H1 (cell line): Measurements from ENCODE around the gene COBLL1. TPM values are rescaled to one million over a fixed set of nuclear protein-coding genes. Genes with fewer than 3 reads are reported as not detected.

Source experiments
- CTCF ChIA-PET: fragments of 300-600 bp; sonication (Branson Sonifier 250); formaldehyde crosslinking; loops from one replicate; lab custom pipeline; 2021; ENCODE audit not compliant: partially characterized antibody; lab: Charles Lee
- POLR2A ChIA-PET: fragments of 300-600 bp; sonication (Branson Sonifier 250); formaldehyde crosslinking; loops from one replicate; lab custom pipeline; 2021; ENCODE audit warnings: inconsistent platforms; ENCODE audit not compliant: partially characterized antibody; lab: Charles Lee
- DNase-seq, 2 experiments: peaks; one replicate each; pipeline versions ENCODE4 v3.0.0 to v3.0.0-alpha.2; 2010 to 2022; ENCODE audit warnings: low spot score in 2 of 2, low read depth in 1 of 2, mixed read lengths in 1 of 2
- FAIRE-seq: peaks from 2 replicates; lab custom pipeline; 2011; peaks lifted over from hg19 to GRCh38; lab: Jason Lieb, UNC
- H2AFZ ChIP-seq: 2 replicates; pipeline ENCODE4 v1.8.1; 2012; ENCODE audit warnings: low read length, inconsistent platforms
- H2AK5ac ChIP-seq: 2 replicates; pipeline ENCODE4 v1.6.1; 2013; ENCODE audit warnings: low read depth, low read length
- H2BK120ac ChIP-seq: replicated peaks from 2 replicates; pipeline ENCODE3; 2013; ENCODE audit warnings: low read depth, low read length, inconsistent platforms
- H2BK12ac ChIP-seq: 2 replicates; pipeline ENCODE4 v1.6.1; 2013; ENCODE audit warnings: low read depth, low read length
- H2BK15ac ChIP-seq: 2 replicates; pipeline ENCODE4 v1.6.1; 2013; ENCODE audit warnings: low read length
- H2BK20ac ChIP-seq: 2 replicates; pipeline ENCODE4 v1.6.1; 2013; ENCODE audit warnings: low read length
- H2BK5ac ChIP-seq: 2 replicates; pipeline ENCODE4 v1.6.1; 2013; ENCODE audit warnings: low read depth, low read length
- H3K14ac ChIP-seq: 2 replicates; pipeline ENCODE4 v1.6.1; 2013; ENCODE audit warnings: inconsistent platforms; ENCODE audit not compliant: insufficient read length
- H3K18ac ChIP-seq: 2 replicates; pipeline ENCODE4 v1.6.1; 2013; ENCODE audit warnings: low read length; ENCODE audit errors: extremely low read depth
- H3K23ac ChIP-seq: 2 replicates; pipeline ENCODE4 v1.6.1; 2013; ENCODE audit warnings: inconsistent platforms; ENCODE audit not compliant: insufficient read length
- H3K23me2 ChIP-seq: 2 replicates; pipeline ENCODE4 v1.6.1; 2013; ENCODE audit warnings: low read depth, low read length
- H3K27ac ChIP-seq: 2 replicates; pipeline ENCODE4 v1.6.1; 2011; ENCODE audit warnings: low read depth, low read length, inconsistent platforms
- H3K27me3 ChIP-seq, 4 experiments: replicated peaks in 1 of 4; 1 replicate in 1 of 4; 2 replicates in 3 of 4; pipeline versions ENCODE4 v1.6.1 to v1.8.1; 2011 to 2013; ENCODE audit warnings: low read length in 3 of 4, mild to moderate bottlenecking in 3 of 4, inconsistent platforms in 2 of 4, mixed read lengths in 2 of 4, moderate library complexity in 1 of 4; ENCODE audit not compliant: control insufficient read depth in 3 of 4, insufficient read depth in 3 of 4; ENCODE audit errors: extremely low read depth in 1 of 4
- H3K36me3 ChIP-seq, 4 experiments: 2 replicates each; pipeline versions ENCODE4 v1.6.1 to v1.8.1; 2011 to 2013; ENCODE audit warnings: mild to moderate bottlenecking in 4 of 4, low read length in 3 of 4, moderate library complexity in 2 of 4, control low read depth in 1 of 4, inconsistent platforms in 1 of 4; ENCODE audit not compliant: insufficient read depth in 4 of 4, control insufficient read depth in 2 of 4
- H3K4ac ChIP-seq: replicated peaks from 2 replicates; pipeline ENCODE3; 2013; ENCODE audit warnings: low read length, low read depth, mixed read lengths, inconsistent platforms; ENCODE audit not compliant: insufficient read length
- H3K4me1 ChIP-seq, 4 experiments: replicated peaks in 1 of 4; 1 replicate in 1 of 4; 2 replicates in 3 of 4; pipeline versions ENCODE4 v1.6.1 to v1.8.1; 2011 to 2013; ENCODE audit warnings: low read length in 3 of 4, inconsistent platforms in 2 of 4, mixed read lengths in 1 of 4; ENCODE audit not compliant: insufficient read depth in 4 of 4, control insufficient read depth in 3 of 4
- H3K4me2 ChIP-seq, 2 experiments: 2 replicates each; pipeline versions ENCODE4 v1.6.1 to v1.8.1; 2011 to 2013; ENCODE audit warnings: low read depth in 2 of 2, low read length in 2 of 2, control low read depth in 1 of 2, inconsistent platforms in 1 of 2, mild to moderate bottlenecking in 1 of 2; ENCODE audit not compliant: insufficient read depth in 1 of 2
- H3K4me3 ChIP-seq, 4 experiments: fragments of 200-600, 300-600 bp in 1 of 4; sonication (generic), shearing (Covaris generic), sonication (Bioruptor Twin) in 1 of 4; 2 replicates each; pipeline versions ENCODE4 v1.5.1 to v1.8.1; 2011 to 2016; ENCODE audit warnings: low read length in 4 of 4, low read depth in 3 of 4, control low read depth in 2 of 4, inconsistent platforms in 2 of 4, mild to moderate bottlenecking in 2 of 4, mixed read lengths in 1 of 4, moderate library complexity in 1 of 4; ENCODE audit not compliant: insufficient read depth in 2 of 4; ENCODE audit errors: extremely low read depth in 1 of 4
- H3K56ac ChIP-seq: replicated peaks from 2 replicates; pipeline ENCODE3; 2013; ENCODE audit warnings: low read depth, mild to moderate bottlenecking, mixed read lengths, low read length, inconsistent platforms; ENCODE audit not compliant: insufficient read length
- H3K79me1 ChIP-seq: 2 replicates; pipeline ENCODE4 v1.6.1; 2013; ENCODE audit warnings: low read depth, low read length, control low read depth
- H3K79me2 ChIP-seq, 2 experiments: 2 replicates each; pipeline versions ENCODE4 v1.6.1 to v1.8.1; 2012 to 2013; ENCODE audit warnings: low read length in 2 of 2, mild to moderate bottlenecking in 2 of 2, inconsistent platforms in 1 of 2; ENCODE audit not compliant: insufficient read depth in 2 of 2, control insufficient read depth in 1 of 2
- H3K9ac ChIP-seq, 4 experiments: replicated peaks in 1 of 4; 1 replicate in 1 of 4; 2 replicates in 3 of 4; pipeline versions ENCODE4 v1.6.1 to v1.8.1; 2011 to 2013; ENCODE audit warnings: low read depth in 3 of 4, low read length in 3 of 4, control low read depth in 2 of 4, mild to moderate bottlenecking in 2 of 4, moderate library complexity in 2 of 4, inconsistent platforms in 1 of 4; ENCODE audit errors: extremely low read depth in 1 of 4
- H3K9me3 ChIP-seq, 2 experiments: 2 replicates each; pipeline versions ENCODE4 v1.6.1 to v1.8.1; 2012 to 2013; ENCODE audit warnings: mild to moderate bottlenecking in 2 of 2, moderate library complexity in 2 of 2, control low read depth in 1 of 2, inconsistent platforms in 1 of 2, low read depth in 1 of 2, low read length in 1 of 2, mixed read lengths in 1 of 2; ENCODE audit not compliant: insufficient read depth in 2 of 2
- H4K20me1 ChIP-seq, 2 experiments: replicated peaks in 1 of 2; 2 replicates each; pipeline versions ENCODE3 to v1.8.1; 2011 to 2013; ENCODE audit warnings: inconsistent platforms in 2 of 2, low read length in 2 of 2, mild to moderate bottlenecking in 1 of 2; ENCODE audit not compliant: insufficient read depth in 2 of 2, control insufficient read depth in 1 of 2
- H4K5ac ChIP-seq: 2 replicates; pipeline ENCODE4 v1.6.1; 2013; ENCODE audit warnings: low read length, low read depth, mixed read lengths, inconsistent platforms; ENCODE audit not compliant: insufficient read length
- H4K8ac ChIP-seq: 2 replicates; pipeline ENCODE4 v1.8.0; 2013; ENCODE audit warnings: mild to moderate bottlenecking, moderate library complexity, low read length, inconsistent platforms; ENCODE audit not compliant: insufficient read depth; ENCODE audit errors: extremely low read depth
- H4K91ac ChIP-seq: replicated peaks from 2 replicates; pipeline ENCODE3; 2013; ENCODE audit warnings: low read length, mixed read lengths, inconsistent platforms; ENCODE audit not compliant: insufficient read length
- BRCA1 ChIP-seq: IDR thresholded peaks from 2 replicates; pipeline ENCODE4 v1.6.1; 2012; ENCODE audit warnings: low read depth, low read length, improper control_type of control experiment
- CREB1 ChIP-seq: IDR thresholded peaks from 2 replicates; pipeline ENCODE4 v1.6.1; 2012; ENCODE audit warnings: inconsistent platforms
- GABPA ChIP-seq: IDR thresholded peaks from 2 replicates; pipeline ENCODE4 v1.6.1; 2011; ENCODE audit warnings: mild to moderate bottlenecking, low read length, moderate library complexity, borderline replicate concordance; ENCODE audit not compliant: insufficient read depth
- GTF2F1 ChIP-seq: IDR thresholded peaks from 2 replicates; pipeline ENCODE4 v1.6.1; 2012; ENCODE audit warnings: low read depth, low read length, improper control_type of control experiment, borderline replicate concordance
- polyA plus RNA-seq, 7 experiments: library from polyadenylated mRNA; depleted of rRNA in 3 of 7; stranded (reverse) in 5 of 7; unstranded in 2 of 7; fragments of >200 nt in 5 of 7; fragments of 200-250 nt in 2 of 7; gene quantifications; 1 replicate in 5 of 7; 2 replicates in 1 of 7; 4 replicates in 1 of 7; pipeline versions ENCODE4 v1.2.1 to v1.2.3, GENCODE V29; 2011 to 2013; ENCODE audit warnings: missing spikeins in 2 of 7, mixed read lengths in 2 of 7
- total RNA-seq: library from RNA; stranded (reverse); fragmentation: NEBNext Ultra II Directional; extraction: Animal tissue kit (Norgen Biotek cat#: 25700); gene quantifications from 2 replicates; pipeline ENCODE4 v1.2.1, GENCODE V29; 2021

COBLL1 gene
- total and polyA plus RNA-seq, 2 of the 8 experiments (the other 6 are each of a cell fraction or from before 2014, with no cell fraction given), result 2.2 to 6.2 TPM

DNA sequence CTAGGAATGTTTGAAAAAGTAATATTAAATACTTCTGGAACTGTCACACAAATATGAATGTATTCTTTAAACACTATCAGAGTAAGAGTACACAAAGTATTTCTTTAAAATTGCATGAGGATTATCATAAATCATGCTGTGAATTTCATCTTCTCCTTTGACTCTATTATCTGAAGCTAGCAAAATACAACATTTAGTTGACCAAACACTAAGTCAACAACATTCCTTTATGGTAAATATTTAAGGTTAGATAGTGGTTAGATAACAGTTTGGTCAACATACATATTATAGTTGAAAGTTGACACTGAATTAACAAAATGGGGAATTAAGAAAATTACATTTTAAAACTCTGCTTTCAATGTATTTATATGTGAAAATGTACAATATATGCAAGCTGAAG, 148.2 kb downstream of the COBLL1 start:
- H3K79me1 ChIP-seq, result no peaks in the 10 kb centered on the region
- H2BK15ac ChIP-seq, result no peak overlapping the region
- H2BK12ac ChIP-seq, result no peak overlapping the region
- H3K36me3 ChIP-seq, result no peaks in the 10 kb centered on the region
- POLR2A ChIA-PET, result no interaction called here
- H2AK5ac ChIP-seq, result no peak overlapping the region
- no peak overlapping the region for H4K8ac ChIP-seq
- H2BK20ac ChIP-seq, result no peak overlapping the region
- no peak overlapping the region for H2AFZ ChIP-seq
- TF ChIP-seq BRCA1 (no peak), GABPA (no peak), CREB1 (no peak), GTF2F1 (no peak)
- H3K4me1 ChIP-seq, result no peaks in the 10 kb centered on the region
- H3K27ac ChIP-seq, result no peak overlapping the region
- H2BK120ac ChIP-seq, result no peak overlapping the region
- FAIRE-seq (no peak), DNase-seq (no peak)
- no peaks in the 10 kb centered on the region for H3K27me3 ChIP-seq
- no peak overlapping the region for H3K56ac ChIP-seq
- H4K5ac ChIP-seq, result no peak overlapping the region
- H3K9ac ChIP-seq, result no peak overlapping the region
- no peak overlapping the region for H3K4ac ChIP-seq
- H3K4me2 ChIP-seq, result no peak overlapping the region
- no peak overlapping the region for H4K91ac ChIP-seq
- no peak overlapping the region for H3K18ac ChIP-seq
- H3K14ac ChIP-seq, result no peak overlapping the region
- H3K23ac ChIP-seq, result no peak overlapping the region
- H2BK5ac ChIP-seq, result no peak overlapping the region
- no peaks in the 10 kb centered on the region for H3K79me2 ChIP-seq
- no peak overlapping the region for H3K4me3 ChIP-seq
- no peaks in the 10 kb centered on the region for H3K9me3 ChIP-seq
- H3K23me2 ChIP-seq, result no peaks in the 10 kb centered on the region
- CTCF ChIA-PET, result interaction anchor here (1.7 kb wide), 1 partner anchor 11 kb away, joined by 5 read pairs; no protein-coding TSS in a partner anchor
- H4K20me1 ChIP-seq, result no peaks in the 10 kb centered on the region
